Lower leg skin (tissue), 4 donors: ENCODE results near the gene CYP4F12. TPM values are rescaled to one million over a fixed set of nuclear protein-coding genes. Genes with fewer than 3 reads are reported as not detected.

Source experiments
- DNase-seq, 2 donors: peaks; one replicate each; pipeline ENCODE4 v3.0.0-alpha.2; 2019; ENCODE audit warnings: low spot score in 2 of 2
- H3K4me3 ChIP-seq: fragments of 200-600 bp; sonication (generic); 2 replicates; pipeline ENCODE4 v1.5.1; 2017; ENCODE audit warnings: mild to moderate bottlenecking, low read depth; ENCODE audit not compliant: poor library complexity, severe bottlenecking
- POLR2A ChIP-seq, 2 donors: fragments of 450-650 bp; IDR thresholded peaks; one replicate each; pipeline ENCODE4 v1.6.1; 2016 to 2017; ENCODE audit warnings: antibody characterized with exemption in 2 of 2, mild to moderate bottlenecking in 1 of 2, moderate library complexity in 1 of 2
- WGBS, 2 donors: methylation state at CpG; one replicate each; pipeline ENCODE4 v1.1.5; 2018; 5-methylcytosine and 5-hydroxymethylcytosine counted together
- intact Hi-C: fragments of 100-400 bp; cut with DNase I; formaldehyde crosslinking; loops from one replicate; pipeline ENCODE4 v1.15.0; 2023; ENCODE audit warnings: low total_unique reads
- total RNA-seq, 4 donors: library from RNA; depleted of rRNA; stranded (reverse); fragments of >200 nt; gene quantifications; one replicate each; pipeline ENCODE4 v1.1.0, GENCODE V29; 2016
- TF ChIP-seq, protein P1 (sequence below), 3 donors: fragments of 450-650 bp; IDR thresholded peaks; one replicate each; pipeline ENCODE4 v1.5.1; 2016; ENCODE audit warnings: antibody characterized with exemption in 3 of 3, mild to moderate bottlenecking in 3 of 3, moderate library complexity in 2 of 3

The CYP4F12 gene
- total RNA-seq, 4 donors from 2014 or later: 40.8 to 100 (median 85.7) TPM

DNA sequence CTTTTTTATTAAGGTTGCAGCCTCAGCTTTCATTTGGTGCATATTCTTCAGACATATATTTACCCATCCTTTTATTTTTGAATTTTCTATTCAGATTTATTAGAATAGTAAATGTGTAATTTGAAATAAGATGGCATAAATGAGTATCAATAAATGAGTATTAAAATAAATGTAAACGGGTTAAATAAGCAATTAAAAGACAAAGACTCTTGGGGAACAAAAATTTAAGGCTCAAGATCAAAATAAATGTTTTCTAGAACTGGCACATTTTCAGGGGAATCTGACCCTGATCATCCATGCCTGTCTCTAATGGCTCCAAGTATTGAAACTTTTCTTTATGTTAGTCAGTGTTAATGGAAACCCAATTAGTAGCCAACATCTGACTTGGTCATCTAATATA lies 67.9 kb downstream of the CYP4F12 start:
- intact Hi-C loops: no loop called here
- no peak for TF ChIP-seq POLR2A (IDR thresholded peaks at IDR 0.05)
- TF ChIP-seq, protein P1, sequence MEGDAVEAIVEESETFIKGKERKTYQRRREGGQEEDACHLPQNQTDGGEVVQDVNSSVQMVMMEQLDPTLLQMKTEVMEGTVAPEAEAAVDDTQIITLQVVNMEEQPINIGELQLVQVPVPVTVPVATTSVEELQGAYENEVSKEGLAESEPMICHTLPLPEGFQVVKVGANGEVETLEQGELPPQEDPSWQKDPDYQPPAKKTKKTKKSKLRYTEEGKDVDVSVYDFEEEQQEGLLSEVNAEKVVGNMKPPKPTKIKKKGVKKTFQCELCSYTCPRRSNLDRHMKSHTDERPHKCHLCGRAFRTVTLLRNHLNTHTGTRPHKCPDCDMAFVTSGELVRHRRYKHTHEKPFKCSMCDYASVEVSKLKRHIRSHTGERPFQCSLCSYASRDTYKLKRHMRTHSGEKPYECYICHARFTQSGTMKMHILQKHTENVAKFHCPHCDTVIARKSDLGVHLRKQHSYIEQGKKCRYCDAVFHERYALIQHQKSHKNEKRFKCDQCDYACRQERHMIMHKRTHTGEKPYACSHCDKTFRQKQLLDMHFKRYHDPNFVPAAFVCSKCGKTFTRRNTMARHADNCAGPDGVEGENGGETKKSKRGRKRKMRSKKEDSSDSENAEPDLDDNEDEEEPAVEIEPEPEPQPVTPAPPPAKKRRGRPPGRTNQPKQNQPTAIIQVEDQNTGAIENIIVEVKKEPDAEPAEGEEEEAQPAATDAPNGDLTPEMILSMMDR (IDR thresholded peaks at IDR 0.05): no peak
- WGBS, 2 donors: 72 to 76% methylated on average over 1 of the region's 1 CpG
- no peak for DNase-seq
- H3K4me3 ChIP-seq: no peak overlapping the region

Other genes starting within 250 kb of the CYP4F12 start
- gene WIZ, start 223.1 kb upstream of the CYP4F12 start, total RNA-seq: 10 to 100 TPM; 28.4 to 52.9 (median 43.8) TPM
- 1 to 10 TPM in 3 of 4 donors, under 1 TPM in 1; 0.17 to 2.1 (median 1.5) TPM for gene RASAL3, start 208.5 kb upstream of the CYP4F12 start, total RNA-seq
- gene PGLYRP2, start 193.6 kb upstream of the CYP4F12 start, total RNA-seq: under 1 TPM in 3 of 4 donors, not detected in 1; 0.23 to 0.80 (median 0.37) TPM
- gene CYP4F22, start 164.6 kb upstream of the CYP4F12 start, total RNA-seq: 100 to 1,000 TPM in 1 of 4 donors, 10 to 100 TPM in 3; 65.3 to 119 (median 96.1) TPM
- gene CYP4F8, start 57.9 kb upstream of the CYP4F12 start, total RNA-seq: 10 to 100 TPM in 2 of 4 donors, 1 to 10 TPM in 2; 4.6 to 16.4 (median 9.1) TPM
- 1 to 10 TPM; 6.3 to 9.7 (median 8.4) TPM for gene CYP4F3, start 32.2 kb upstream of the CYP4F12 start, total RNA-seq
- not detected for gene OR10H2, start 54.9 kb downstream of the CYP4F12 start, total RNA-seq
- gene OR10H3, start 64.9 kb downstream of the CYP4F12 start, total RNA-seq: not detected
- gene OR10H5, start 114.6 kb downstream of the CYP4F12 start, total RNA-seq: not detected
- under 1 TPM in 2 of 4 donors, not detected in 2; 0.06 to 0.30 TPM for gene OR10H1, start 142.6 kb downstream of the CYP4F12 start, total RNA-seq
- gene CYP4F2, start 225.0 kb downstream of the CYP4F12 start, total RNA-seq: 1 to 10 TPM in 3 of 4 donors, under 1 TPM in 1; 0.91 to 4.2 (median 2.9) TPM